GM18505 (cell line): Measurements from ENCODE around the gene MOV10.

Experiments
- ATAC-seq: cut with Tn5 transposase; IDR thresholded peaks from one replicate; pipeline ENCODE4 v1.9.1; 2021; ENCODE audit not compliant: unreplicated experiment
- POLR2A ChIP-seq: IDR thresholded peaks from 4 replicates; pipeline ENCODE4 v1.6.1; 2011; ENCODE audit warnings: borderline replicate concordance; ENCODE audit not compliant: insufficient read depth, insufficient read length; ENCODE audit errors: extremely low read depth

MOV10 gene

DNA sequence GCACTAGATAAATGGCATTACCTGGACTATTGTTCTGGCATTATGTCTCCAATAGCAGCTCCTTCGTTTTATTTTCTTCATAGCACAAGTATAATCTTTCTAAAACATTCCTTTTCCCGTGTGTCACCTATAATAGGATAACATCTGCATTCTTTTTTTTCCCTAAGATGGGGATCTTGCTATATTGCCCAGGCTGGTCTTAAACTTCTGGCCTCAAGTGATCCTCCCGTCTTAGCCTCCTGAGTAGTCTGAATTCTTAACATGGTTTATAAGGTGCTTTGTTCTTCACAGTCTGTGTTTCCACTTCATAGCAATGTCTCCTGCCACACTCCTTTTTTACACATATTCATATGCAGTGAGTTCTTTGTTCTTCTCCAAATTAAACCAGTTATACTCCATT, 8.6 kb upstream of the MOV10 start:
- ATAC-seq = no peak
- TF ChIP-seq POLR2A = peak; percentile 18

DNA sequence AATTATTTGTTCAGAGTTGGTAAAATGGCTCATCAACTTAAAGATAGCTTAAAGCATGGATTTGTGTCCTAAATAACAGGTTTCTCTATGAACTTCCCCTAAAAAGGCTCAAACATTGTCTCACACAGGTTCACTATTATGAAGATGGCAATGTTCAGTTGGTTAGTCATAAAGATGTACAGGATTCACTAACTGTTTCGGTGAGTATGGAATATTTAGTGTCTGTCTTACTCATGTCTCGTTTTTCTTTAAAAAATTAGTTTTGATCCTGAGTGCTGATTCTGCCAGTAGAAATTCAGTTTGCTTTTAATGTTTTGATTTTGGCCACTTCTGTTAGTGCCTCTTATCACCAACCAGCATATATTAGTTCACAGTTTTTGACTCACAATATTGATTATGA, 7.5 kb upstream of the MOV10 start:
- no peak for TF ChIP-seq POLR2A
- no peak for ATAC-seq

GRCh38 chr1:112672009-112672408, 2.5 kb upstream of the MOV10 start:
- ATAC-seq = no peak
- no peak for TF ChIP-seq POLR2A

DNA sequence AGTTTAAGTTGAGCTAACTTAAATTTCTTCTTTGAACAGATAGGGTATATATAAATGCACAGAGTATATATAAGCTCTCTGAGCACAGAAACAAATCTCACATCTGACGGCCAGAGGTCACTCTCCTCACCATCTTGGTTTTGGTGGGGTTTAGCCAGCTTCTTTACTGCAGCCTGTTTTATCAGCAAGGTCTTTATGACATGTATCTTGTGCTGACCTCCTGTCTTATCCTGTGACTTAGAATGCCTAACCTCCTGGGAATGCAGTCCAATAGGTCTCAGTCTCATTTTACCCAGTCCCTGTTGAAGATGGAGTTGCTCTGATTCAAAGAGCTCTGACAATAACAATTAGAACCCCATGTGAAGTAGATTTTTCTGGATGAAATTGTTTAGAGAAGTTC, 1.6 kb upstream of the MOV10 start:
- no peak for TF ChIP-seq POLR2A

GRCh38 chr1:112673592-112674439, 643 bp upstream of the MOV10 start:
- TF ChIP-seq POLR2A = no peak
- no peak for ATAC-seq

More for the DNA sequence above, 1.6 kb upstream of the MOV10 start:
- no peak for ATAC-seq

GRCh38 chr1:112674986-112675727, 698 bp downstream of the MOV10 start:
- no peak for TF ChIP-seq POLR2A
- ATAC-seq = peak; percentile 37

GRCh38 chr1:112675728-112676381, 1.4 kb downstream of the MOV10 start:
- no peak for TF ChIP-seq POLR2A
- ATAC-seq = no peak

- no peak for TF ChIP-seq POLR2A
Measured at GRCh38 chr1:112676543-112676942, 2.1 kb downstream of the MOV10 start.

GRCh38 chr1:112677501-112677900, 3.0 kb downstream of the MOV10 start:
- no peak for TF ChIP-seq POLR2A
- no peak for ATAC-seq

More at GRCh38 chr1:112676543-112676942, 2.1 kb downstream of the MOV10 start:
- ATAC-seq = no peak

GRCh38 chr1:112678605-112679004, 4.1 kb downstream of the MOV10 start:
- TF ChIP-seq POLR2A = no peak
- no peak for ATAC-seq

- no peak for ATAC-seq
- TF ChIP-seq POLR2A = no peak
Measured at GRCh38 chr1:112685913-112686312, 11.5 kb downstream of the MOV10 start.

- no peak for ATAC-seq
- TF ChIP-seq POLR2A = no peak
Measured at GRCh38 chr1:112686417-112686816, 12.0 kb downstream of the MOV10 start.

- no peak for TF ChIP-seq POLR2A
Measured at GRCh38 chr1:112686835-112687234, 12.4 kb downstream of the MOV10 start.

More at GRCh38 chr1:112686835-112687234, 12.4 kb downstream of the MOV10 start:
- no peak for ATAC-seq
